PC-3 (cell line): ENCODE measurements around the gene RSU1. TPM values are rescaled to one million over a fixed set of nuclear protein-coding genes. Genes with fewer than 3 reads are reported as not detected.

Source experiments
- ATAC-seq: fragments of 200-7000 bp; cut with Tn5 transposase; 2 replicates; pipeline ENCODE4 v1.9.1; 2020; ENCODE audit warnings: mild to moderate bottlenecking, moderate library complexity
- BruUV-seq: library from RNA; stranded (reverse); fragments of 400-500 nt; replicated peaks from 2 replicates; lab custom pipeline; 2021; lab: Mats Ljungman, UMichigan
- CTCF ChIA-PET: fragments of 300-600 bp; sonication (Branson Sonifier 250); formaldehyde crosslinking; loops from one replicate; lab custom pipeline; 2022; ENCODE audit warnings: antibody characterized with exemption; lab: Charles Lee
- POLR2A ChIA-PET: fragments of 300-600 bp; sonication (Branson Sonifier 250); formaldehyde crosslinking; loops from one replicate; lab custom pipeline; 2022; ENCODE audit warnings: antibody characterized with exemption; ENCODE audit not compliant: unreplicated experiment; lab: Charles Lee
- DNase-seq: peaks from one replicate; pipeline ENCODE4 v3.0.0-alpha.2; 2015
- H2AFZ ChIP-seq: fragments of 300-600 bp; sonication (generic); 2 replicates; pipeline ENCODE4 v1.6.0; 2016; ENCODE audit warnings: antibody characterized with exemption, low read length
- H3F3A ChIP-seq: fragments of 300-600 bp; sonication (generic); one replicate; pipeline ENCODE4 v1.6.0; 2017; ENCODE audit warnings: antibody characterized with exemption, low read length, control low read depth, mild to moderate bottlenecking; ENCODE audit not compliant: unreplicated experiment
- H3K27ac ChIP-seq: fragments of 300-600 bp; sonication (generic); 2 replicates; pipeline ENCODE4 v1.5.1; 2016; ENCODE audit warnings: mild to moderate bottlenecking, low read length
- H3K27me3 ChIP-seq: fragments of 300-600 bp; sonication (generic); 2 replicates; pipeline ENCODE4 v1.6.1; 2016; ENCODE audit warnings: low read length, mixed read lengths
- H3K36me3 ChIP-seq: fragments of 300-600 bp; sonication (generic); 2 replicates; pipeline ENCODE4 v1.6.1; 2016; ENCODE audit warnings: low read depth, mixed run types, low read length, mixed read lengths
- H3K4me1 ChIP-seq: fragments of 300-600 bp; sonication (generic); 2 replicates; pipeline ENCODE4 v1.5.1; 2016; ENCODE audit warnings: low read length; ENCODE audit not compliant: insufficient read depth
- H3K4me2 ChIP-seq: fragments of 300-600 bp; sonication (generic); 2 replicates; pipeline ENCODE4 v1.6.0; 2016; ENCODE audit warnings: low read length
- H3K4me3 ChIP-seq: fragments of 300-600 bp; sonication (generic); 2 replicates; pipeline ENCODE4 v1.5.1; 2016; ENCODE audit warnings: mild to moderate bottlenecking, low read length, mixed read lengths
- H3K79me2 ChIP-seq: fragments of 300-600 bp; sonication (generic); 2 replicates; pipeline ENCODE4 v1.6.1; 2017; ENCODE audit warnings: low read length, mixed read lengths
- H3K9ac ChIP-seq: fragments of 300-600 bp; sonication (generic); 2 replicates; pipeline ENCODE4 v1.6.0; 2016; ENCODE audit warnings: mild to moderate bottlenecking, low read length
- H3K9me2 ChIP-seq: fragments of 300-600 bp; sonication (generic); replicated peaks from 2 replicates; pipeline ENCODE4 v1.6.1; 2016; ENCODE audit warnings: mixed run types, low read length, mixed read lengths
- H3K9me3 ChIP-seq: fragments of 300-600 bp; sonication (generic); 2 replicates; pipeline ENCODE4 v1.6.1; 2016; ENCODE audit warnings: low read length, mixed read lengths
- H4K20me1 ChIP-seq: fragments of 300-600 bp; sonication (generic); 2 replicates; pipeline ENCODE4 v1.6.1; 2016; ENCODE audit warnings: low read length, mixed read lengths
- EZH2 ChIP-seq: fragments of 300-600 bp; sonication (generic); IDR thresholded peaks from one replicate; pipeline ENCODE4 v1.6.1; 2017; ENCODE audit warnings: antibody characterized with exemption, mild to moderate bottlenecking, low read length; ENCODE audit not compliant: unreplicated experiment
- EZH2phosphoT487 ChIP-seq: fragments of 300-600 bp; sonication (generic); IDR thresholded peaks from 2 replicates; pipeline ENCODE4 v1.6.1; 2018; ENCODE audit warnings: mild to moderate bottlenecking, antibody characterized with exemption, low read length, borderline replicate concordance
- intact Hi-C: fragments of 100-400 bp; cut with micrococcal nuclease; formaldehyde crosslinking; loops from 2 replicates; pipeline ENCODE4 v1.9.0; 2023
- total RNA-seq: library from RNA; depleted of rRNA; stranded (reverse); fragments of >200 nt; gene quantifications from 2 replicates; pipeline ENCODE4 v1.2.3, GENCODE V29; 2014
- TF ChIP-seq, protein P1 (sequence below): fragments of 300-600 bp; sonication (generic); conservative IDR thresholded peaks from 2 replicates; pipeline ENCODE4 v1.5.1; 2017; ENCODE audit warnings: antibody characterized with exemption, low read depth, mild to moderate bottlenecking, low read length

RSU1 gene
- total RNA-seq, 1 experiment from 2014 or later = 21.2 TPM

DNA sequence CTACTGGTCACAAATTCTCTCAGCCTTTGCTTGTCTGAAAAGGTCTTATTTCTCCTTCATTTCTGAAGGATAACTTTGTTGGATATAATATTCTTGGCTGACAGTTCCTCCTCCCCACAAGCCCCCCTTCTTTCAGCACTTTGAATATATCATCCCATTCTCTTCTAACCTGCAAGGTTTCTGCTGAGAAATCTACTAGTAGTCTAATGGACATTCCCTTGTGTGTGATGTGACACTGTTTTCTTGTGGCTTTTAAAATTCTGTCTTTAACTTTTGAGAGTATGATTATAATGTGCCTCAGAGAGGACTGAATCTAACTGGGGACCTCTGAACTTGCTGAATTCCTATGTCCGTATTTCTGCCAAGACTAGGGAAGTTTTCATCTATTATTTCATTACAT lies 104.3 kb downstream of the RSU1 start:
- ChIA-PET CTCF (no interaction called here), POLR2A (no interaction called here)
- H3K27ac ChIP-seq = no peak overlapping the region
- no peaks in the 10 kb centered on the region for H3K36me3 ChIP-seq
- H3K4me3 ChIP-seq = no peak overlapping the region
- H3K9me2 ChIP-seq = no peaks in the 10 kb centered on the region
- H3K4me2 ChIP-seq = no peak overlapping the region
- no peaks in the 10 kb centered on the region for H3K27me3 ChIP-seq
- no peaks in the 10 kb centered on the region for H4K20me1 ChIP-seq
- intact Hi-C loops = no loop called here
- BruUV-seq = no TSS peak
- no peaks in the 10 kb centered on the region for H3K9me3 ChIP-seq
- H2AFZ ChIP-seq = no peak overlapping the region
- H3K4me1 ChIP-seq = no peaks in the 10 kb centered on the region
- H3K9ac ChIP-seq = no peak overlapping the region
- TF ChIP-seq EZH2phosphoT487 (no peak), EZH2 (no peak)
- TF ChIP-seq, protein P1, sequence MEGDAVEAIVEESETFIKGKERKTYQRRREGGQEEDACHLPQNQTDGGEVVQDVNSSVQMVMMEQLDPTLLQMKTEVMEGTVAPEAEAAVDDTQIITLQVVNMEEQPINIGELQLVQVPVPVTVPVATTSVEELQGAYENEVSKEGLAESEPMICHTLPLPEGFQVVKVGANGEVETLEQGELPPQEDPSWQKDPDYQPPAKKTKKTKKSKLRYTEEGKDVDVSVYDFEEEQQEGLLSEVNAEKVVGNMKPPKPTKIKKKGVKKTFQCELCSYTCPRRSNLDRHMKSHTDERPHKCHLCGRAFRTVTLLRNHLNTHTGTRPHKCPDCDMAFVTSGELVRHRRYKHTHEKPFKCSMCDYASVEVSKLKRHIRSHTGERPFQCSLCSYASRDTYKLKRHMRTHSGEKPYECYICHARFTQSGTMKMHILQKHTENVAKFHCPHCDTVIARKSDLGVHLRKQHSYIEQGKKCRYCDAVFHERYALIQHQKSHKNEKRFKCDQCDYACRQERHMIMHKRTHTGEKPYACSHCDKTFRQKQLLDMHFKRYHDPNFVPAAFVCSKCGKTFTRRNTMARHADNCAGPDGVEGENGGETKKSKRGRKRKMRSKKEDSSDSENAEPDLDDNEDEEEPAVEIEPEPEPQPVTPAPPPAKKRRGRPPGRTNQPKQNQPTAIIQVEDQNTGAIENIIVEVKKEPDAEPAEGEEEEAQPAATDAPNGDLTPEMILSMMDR = no peak
- H3K79me2 ChIP-seq = no peaks in the 10 kb centered on the region
- DNase-seq (no peak), ATAC-seq (no peak)
- no peaks in the 10 kb centered on the region for H3F3A ChIP-seq

DNA sequence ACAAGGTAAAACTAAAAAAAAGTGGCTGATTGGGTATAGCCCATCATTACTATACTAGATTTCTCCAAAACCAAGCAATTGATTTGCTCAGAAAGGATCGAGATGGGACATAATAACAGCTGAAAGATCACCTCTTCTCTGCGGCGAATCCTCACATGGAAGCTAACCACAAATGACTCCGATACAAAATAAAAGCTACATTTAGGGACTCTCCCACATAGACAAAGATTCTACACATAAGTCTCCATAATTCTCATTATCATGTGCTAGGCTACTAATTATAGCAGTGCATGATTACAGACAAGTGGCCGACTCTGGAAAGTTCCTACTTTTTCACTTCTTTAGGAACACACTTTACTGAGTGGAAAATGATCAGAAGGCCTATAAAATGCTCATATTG lies 116.9 kb downstream of the RSU1 start:
- Histone ChIP-seq H3K79me2 (no peaks in the 10 kb centered on the region), H3K4me3 (no peak overlapping the region), H3K9ac (no peak overlapping the region), H3F3A (no peaks in the 10 kb centered on the region), H3K9me3 (no peaks in the 10 kb centered on the region), H3K4me2 (no peak overlapping the region), H3K36me3 (no peaks in the 10 kb centered on the region), H3K27ac (no peak overlapping the region), H3K4me1 (no peaks in the 10 kb centered on the region), H2AFZ (no peak overlapping the region), H3K27me3 (no peaks in the 10 kb centered on the region), H3K9me2 (no peaks in the 10 kb centered on the region), H4K20me1 (no peaks in the 10 kb centered on the region)
- POLR2A ChIA-PET = no interaction called here
- TF ChIP-seq, protein P1 = no peak
- TF ChIP-seq EZH2 (no peak), EZH2phosphoT487 (no peak)
- DNase-seq = no peak
- intact Hi-C loops = no loop called here
- no TSS peak for BruUV-seq
- CTCF ChIA-PET = no interaction called here
- ATAC-seq = no peak

- no TSS peak for BruUV-seq
- no peaks in the 10 kb centered on the region for H3K9me2 ChIP-seq
- no peaks in the 10 kb centered on the region for H3K36me3 ChIP-seq
- no peak for ATAC-seq
- no peaks in the 10 kb centered on the region for H3K27me3 ChIP-seq
- no peak overlapping the region for H3K27ac ChIP-seq
- H3F3A ChIP-seq = no peaks in the 10 kb centered on the region
- no peaks in the 10 kb centered on the region for H3K79me2 ChIP-seq
- POLR2A ChIA-PET = no interaction called here
- TF ChIP-seq, protein P1 = no peak
- no peak for DNase-seq
- no peaks in the 10 kb centered on the region for H3K4me1 ChIP-seq
- intact Hi-C loops = no loop called here
- CTCF ChIA-PET = no interaction called here
- no peaks in the 10 kb centered on the region for H4K20me1 ChIP-seq
- no peak overlapping the region for H3K4me2 ChIP-seq
- no peaks in the 10 kb centered on the region for H3K9me3 ChIP-seq
- H3K4me3 ChIP-seq = no peak overlapping the region
- H2AFZ ChIP-seq = no peak overlapping the region
- H3K9ac ChIP-seq = no peak overlapping the region
Observed at GRCh38 chr10:16699435-16700057, 117.7 kb downstream of the RSU1 start.
